Hematopoietic multipotent progenitor cell treated with erythropoietin and hydrocortisone succinate and interleukin-3 and kit ligand, for 4 days (in vitro differentiated cells): ENCODE measurements around the gene HSPA12A.

Experiments used
- DNase-seq: peaks from one replicate; pipeline ENCODE4 v3.0.0-alpha.2; 2015

Gene HSPA12A

GRCh38 chr10:116742367-116743265 lies at the start of gene HSPA12A:
TSS of gene HSPA12A (minus strand) at chr10:116742566. CDS start at chr10:116742469, 97 bp downstream.
- peak; percentile 73 for DNase-seq

DNA sequence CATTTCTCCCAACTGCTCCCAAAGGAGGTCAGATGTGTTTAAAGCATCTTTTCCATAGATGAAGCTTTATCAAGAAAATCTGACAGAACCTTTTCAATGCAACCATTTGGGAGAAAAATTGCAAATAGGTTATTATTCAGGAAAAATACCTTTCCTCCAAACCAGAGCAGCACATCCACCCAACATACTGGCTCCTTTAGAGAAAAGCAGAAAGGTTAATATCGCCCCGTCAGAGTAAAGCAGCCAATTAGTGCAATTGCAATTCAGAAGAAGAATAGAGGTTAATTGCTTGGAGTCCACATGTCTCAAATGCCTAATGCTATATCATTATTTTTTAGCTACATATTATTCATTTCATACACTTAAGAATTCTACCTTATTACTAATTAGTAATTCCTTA lies 48.9 kb upstream of the HSPA12A start:
- no peak for DNase-seq

GRCh38 chr10:116787893-116788665 lies 45.7 kb upstream of the HSPA12A start:
- DNase-seq, result peak; percentile 81

- DNase-seq, result no peak
Measured at GRCh38 chr10:116787053-116787659, 44.8 kb upstream of the HSPA12A start.

DNA sequence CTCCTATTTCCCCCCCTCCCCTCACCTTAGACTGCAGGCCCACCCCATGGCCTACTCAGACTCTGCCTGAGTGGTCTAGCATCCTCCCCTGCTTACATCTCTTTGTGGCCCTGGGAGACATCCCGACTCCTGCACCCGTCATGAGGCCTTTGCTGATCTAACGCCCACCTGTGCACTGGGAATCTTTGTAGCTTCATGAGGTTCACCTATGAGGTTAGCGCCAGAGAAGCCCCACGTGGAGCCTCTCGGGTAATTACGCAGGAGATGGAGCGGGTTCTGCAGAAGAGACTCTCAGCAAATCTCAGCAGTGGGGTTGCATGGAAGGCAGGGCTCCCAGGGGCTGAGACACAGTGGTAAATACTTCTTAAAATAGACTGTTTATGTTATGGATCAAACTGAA lies 43.5 kb upstream of the HSPA12A start:
- no peak for DNase-seq

- no peak for DNase-seq
Measured at GRCh38 chr10:116785282-116785681, 42.9 kb upstream of the HSPA12A start.

DNA sequence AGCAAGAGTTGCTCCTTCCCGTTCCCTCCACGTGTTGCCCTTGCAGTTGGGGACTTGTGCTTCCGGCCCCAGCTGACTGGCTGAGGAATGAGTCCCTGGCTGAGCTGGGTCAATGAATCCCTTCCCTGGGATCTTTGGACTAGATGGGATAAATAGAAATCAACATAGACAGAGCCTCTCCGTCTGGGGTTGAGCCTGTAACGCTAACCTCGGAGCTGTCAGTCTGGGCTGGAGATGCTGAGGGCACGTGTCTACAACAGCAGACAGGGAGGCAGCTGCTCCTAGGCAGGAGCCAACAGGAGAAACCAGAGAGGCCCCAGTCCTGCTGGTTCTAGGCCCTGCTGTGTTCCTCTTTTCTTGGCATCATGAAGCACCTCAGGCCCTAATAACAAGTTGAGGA lies 42.3 kb upstream of the HSPA12A start:
- no peak for DNase-seq

- no peak for DNase-seq
Measured at GRCh38 chr10:116784035-116784434, 41.7 kb upstream of the HSPA12A start.

GRCh38 chr10:116783011-116783655 lies 40.8 kb upstream of the HSPA12A start:
- DNase-seq, result no peak

GRCh38 chr10:116781370-116781884 lies 39.1 kb upstream of the HSPA12A start:
- DNase-seq, result no peak

GRCh38 chr10:116780691-116781205 lies 38.4 kb upstream of the HSPA12A start:
- DNase-seq, result no peak

GRCh38 chr10:116779076-116779687 lies 36.8 kb upstream of the HSPA12A start:
- DNase-seq, result no peak

DNA sequence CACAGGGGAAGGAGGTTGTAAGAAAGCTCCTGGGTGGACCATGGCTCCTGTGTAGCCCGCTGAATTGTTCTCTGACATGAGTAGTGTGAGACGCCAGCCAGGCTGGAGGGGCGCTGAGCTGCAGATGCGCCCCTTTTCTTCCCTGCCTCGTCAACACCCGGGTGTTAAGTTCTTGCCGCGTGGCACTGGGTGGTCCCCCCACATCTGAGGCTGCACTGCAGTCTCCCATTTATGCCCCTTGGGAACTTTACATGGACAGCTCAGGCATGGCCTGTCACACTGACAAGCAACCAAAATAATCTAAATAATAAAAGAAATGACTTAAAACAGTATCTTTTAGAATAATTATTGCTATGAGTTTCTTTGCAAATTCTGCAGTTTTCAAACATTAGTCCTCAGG lies 34.6 kb upstream of the HSPA12A start:
- no peak for DNase-seq

DNA sequence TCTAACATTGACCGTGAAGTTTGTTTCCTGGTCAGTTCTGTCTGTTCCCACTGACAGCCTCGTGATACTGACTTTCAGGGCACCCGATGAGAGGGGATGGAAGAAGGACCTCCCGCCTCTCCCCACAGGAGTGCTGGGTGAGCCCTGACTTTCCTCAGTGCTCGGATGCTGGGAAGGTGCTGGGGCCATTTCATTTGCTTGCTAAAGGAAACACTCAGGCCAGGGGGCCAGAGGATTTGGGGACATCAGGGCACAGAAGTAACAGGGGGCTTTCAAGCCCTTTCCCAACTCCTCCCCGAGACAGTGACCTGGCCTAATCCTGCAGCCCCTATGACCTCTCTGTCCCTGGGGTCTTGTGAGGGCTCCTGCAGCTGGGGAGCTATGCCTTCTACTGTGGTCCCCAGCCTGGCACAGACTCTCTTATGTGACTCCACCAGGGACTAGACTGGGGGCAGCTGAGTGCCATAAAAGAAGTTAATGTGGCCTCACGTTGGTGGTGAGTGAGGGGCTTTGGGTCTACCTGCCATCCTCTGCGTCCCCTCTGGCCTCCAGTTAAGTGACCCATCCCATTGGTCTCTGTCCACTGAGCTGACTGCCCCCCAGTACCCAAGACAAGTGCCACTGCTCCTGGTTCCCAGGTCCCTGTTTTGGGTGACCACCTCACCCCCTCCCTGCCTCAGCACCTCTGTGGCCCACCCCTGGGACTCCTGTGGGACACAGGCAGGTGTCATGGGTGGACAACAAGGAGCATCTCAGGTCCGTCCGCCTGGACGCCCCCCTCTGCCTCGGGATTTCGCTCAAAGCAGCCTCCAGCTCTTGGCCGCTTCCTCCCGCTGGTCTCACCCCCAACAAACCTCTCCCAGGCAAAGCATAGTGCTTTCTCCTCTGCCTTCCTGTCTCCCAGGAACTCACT lies 33.4 kb upstream of the HSPA12A start:
- no peak for DNase-seq

GRCh38 chr10:116774728-116775151 lies 32.4 kb upstream of the HSPA12A start:
- DNase-seq, result no peak

GRCh38 chr10:116772909-116773705 lies 30.7 kb upstream of the HSPA12A start:
- DNase-seq, result no peak

DNA sequence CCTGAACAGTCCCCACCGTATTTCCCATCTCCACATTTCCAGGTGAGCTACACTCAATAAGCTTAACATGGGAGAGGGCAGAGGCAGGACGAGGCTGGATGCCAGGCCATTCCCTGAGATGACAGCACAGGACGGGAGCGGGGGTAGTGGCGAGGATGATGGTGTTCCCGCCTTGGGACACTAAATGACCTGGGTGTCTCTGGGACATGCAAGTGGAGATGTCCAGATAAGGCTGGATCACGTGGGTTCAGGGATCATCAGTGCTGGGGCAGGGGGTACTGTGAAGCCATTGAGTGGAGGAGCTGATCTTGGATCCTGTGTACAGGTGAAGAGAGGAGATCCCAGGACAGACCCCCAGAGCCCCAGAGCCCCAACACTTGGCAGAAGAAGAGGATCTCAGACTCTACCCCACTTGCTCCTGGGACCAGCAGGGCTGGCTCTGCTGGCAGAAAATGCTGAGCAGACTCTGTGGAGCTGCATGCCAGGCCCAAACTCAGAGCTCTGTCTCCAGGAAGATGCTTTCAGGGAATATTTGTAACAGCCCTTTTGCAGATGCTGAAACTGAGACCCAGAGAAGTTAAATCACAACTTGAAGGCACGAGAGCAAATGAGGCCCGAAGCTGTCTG lies 29.7 kb upstream of the HSPA12A start:
- DNase-seq, result no peak

DNA sequence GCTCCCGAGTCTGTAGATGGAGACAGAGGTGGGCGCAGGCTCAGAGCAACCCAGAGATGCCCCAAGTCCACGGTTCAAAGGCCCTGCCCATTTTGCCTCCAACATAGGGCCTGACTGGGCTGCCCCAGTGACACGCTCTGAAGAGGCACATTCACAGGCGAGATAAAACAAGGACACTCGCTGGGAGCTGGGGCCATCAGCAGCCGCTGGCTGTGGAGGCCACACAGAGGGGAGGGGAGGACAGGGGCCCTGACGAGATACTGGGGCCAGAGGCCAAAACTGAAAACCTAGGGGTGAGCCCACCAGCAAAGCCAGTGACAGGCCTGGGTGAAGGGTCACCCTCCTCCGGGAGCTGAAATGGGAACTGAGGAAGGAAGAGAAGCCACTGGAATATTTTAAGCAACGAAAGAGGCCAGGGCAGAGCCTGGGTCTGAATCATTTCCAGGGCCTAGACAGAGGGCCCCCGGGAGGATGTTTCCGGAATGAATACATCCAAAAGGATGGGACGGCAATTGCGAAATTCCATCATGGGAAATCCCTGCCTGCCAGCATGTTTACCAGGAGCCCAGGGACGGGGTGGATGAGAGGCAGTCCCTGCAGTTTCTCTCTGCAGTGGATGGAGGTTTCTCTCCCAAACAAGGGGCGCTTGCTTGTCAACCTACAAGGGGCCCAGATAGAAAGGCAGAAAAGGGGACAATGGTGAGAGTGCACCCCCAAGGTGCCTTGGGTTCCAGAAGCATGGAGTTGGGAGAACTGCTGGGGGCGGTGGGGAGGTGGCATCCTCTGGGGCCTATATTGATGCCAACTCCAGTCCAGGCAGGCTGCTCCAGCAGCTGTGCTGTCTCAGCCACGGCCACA lies 29.0 kb upstream of the HSPA12A start:
- DNase-seq, result no peak

GRCh38 chr10:116770281-116770680 lies 27.9 kb upstream of the HSPA12A start:
- no peak for DNase-seq
